ENCODE results near the gene USP9Y. TPM values are rescaled to one million over a fixed set of nuclear protein-coding genes. Genes with fewer than 3 reads are reported as not detected.

The USP9Y gene
- total RNA-seq, 2 donors from 2014 or later, result 44.1 TPM; not detected in 1

DNA sequence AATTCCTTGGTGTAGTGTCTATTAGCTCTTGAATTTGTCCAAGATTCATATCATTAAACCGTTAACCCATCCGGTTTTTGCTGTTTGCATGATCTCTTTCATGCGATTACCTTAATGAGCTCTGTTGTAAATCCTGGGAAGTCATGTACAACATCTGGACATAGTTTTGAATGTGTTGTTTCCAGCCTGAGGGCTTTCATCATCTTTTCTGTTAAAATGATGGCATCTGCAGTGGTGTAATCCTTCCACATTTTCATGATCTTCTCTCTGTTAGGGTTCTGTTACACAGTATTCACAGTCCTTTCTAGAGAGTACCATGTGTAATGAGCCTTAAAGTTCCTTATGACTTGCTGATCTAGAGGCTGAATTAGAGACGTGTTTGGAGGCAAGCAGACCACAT lies 64.9 kb downstream of the USP9Y start:
- H3K4me3 ChIP-seq (ENCODE audit: low read length), result no peak overlapping the region
- H3K4me1 ChIP-seq (ENCODE audit: control insufficient read depth, insufficient read depth, low read length), result no peaks in the 10 kb centered on the region
- peaks cover 12% of the 10 kb centered on the region for H3K9me3 ChIP-seq (ENCODE audit: control insufficient read depth, low read length)
- H3K4me3 Mint-ChIP-seq, result no peak overlapping the region
- H3K27ac ChIP-seq (ENCODE audit: low read depth, low read length), result no peak overlapping the region
- H3K27me3 ChIP-seq (ENCODE audit: control insufficient read depth, insufficient read depth, low read length, poor library complexity, severe bottlenecking), result no peaks in the 10 kb centered on the region
- no peaks in the 10 kb centered on the region for H3K9me3 Mint-ChIP-seq
- TF ChIP-seq, protein P1, sequence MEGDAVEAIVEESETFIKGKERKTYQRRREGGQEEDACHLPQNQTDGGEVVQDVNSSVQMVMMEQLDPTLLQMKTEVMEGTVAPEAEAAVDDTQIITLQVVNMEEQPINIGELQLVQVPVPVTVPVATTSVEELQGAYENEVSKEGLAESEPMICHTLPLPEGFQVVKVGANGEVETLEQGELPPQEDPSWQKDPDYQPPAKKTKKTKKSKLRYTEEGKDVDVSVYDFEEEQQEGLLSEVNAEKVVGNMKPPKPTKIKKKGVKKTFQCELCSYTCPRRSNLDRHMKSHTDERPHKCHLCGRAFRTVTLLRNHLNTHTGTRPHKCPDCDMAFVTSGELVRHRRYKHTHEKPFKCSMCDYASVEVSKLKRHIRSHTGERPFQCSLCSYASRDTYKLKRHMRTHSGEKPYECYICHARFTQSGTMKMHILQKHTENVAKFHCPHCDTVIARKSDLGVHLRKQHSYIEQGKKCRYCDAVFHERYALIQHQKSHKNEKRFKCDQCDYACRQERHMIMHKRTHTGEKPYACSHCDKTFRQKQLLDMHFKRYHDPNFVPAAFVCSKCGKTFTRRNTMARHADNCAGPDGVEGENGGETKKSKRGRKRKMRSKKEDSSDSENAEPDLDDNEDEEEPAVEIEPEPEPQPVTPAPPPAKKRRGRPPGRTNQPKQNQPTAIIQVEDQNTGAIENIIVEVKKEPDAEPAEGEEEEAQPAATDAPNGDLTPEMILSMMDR (conservative IDR thresholded peaks at IDR 0.05), result no peak
- H3K27ac Mint-ChIP-seq, result no peak overlapping the region
- H3K27me3 Mint-ChIP-seq (ENCODE audit: insufficient read depth), result no peaks in the 10 kb centered on the region
- H3K36me3 Mint-ChIP-seq (ENCODE audit: low read depth), result no peaks in the 10 kb centered on the region
- WGBS, 2 experiments (ENCODE audit: insufficient coverage in 1 of 2, insufficient read length in 1 of 2), result 88 to 95% methylated on average over 1 to 4 of the region's 4 CpGs
- DNase-seq, result no peak
- no peak overlapping the region for H3K9ac ChIP-seq (ENCODE audit: extremely low read depth, low read length, poor library complexity, severe bottlenecking)
- H3K36me3 ChIP-seq (ENCODE audit: control insufficient read depth, insufficient read depth, low read length), result peaks cover 61% of the 10 kb centered on the region
- no peaks in the 10 kb centered on the region for H3K4me1 Mint-ChIP-seq

DNA sequence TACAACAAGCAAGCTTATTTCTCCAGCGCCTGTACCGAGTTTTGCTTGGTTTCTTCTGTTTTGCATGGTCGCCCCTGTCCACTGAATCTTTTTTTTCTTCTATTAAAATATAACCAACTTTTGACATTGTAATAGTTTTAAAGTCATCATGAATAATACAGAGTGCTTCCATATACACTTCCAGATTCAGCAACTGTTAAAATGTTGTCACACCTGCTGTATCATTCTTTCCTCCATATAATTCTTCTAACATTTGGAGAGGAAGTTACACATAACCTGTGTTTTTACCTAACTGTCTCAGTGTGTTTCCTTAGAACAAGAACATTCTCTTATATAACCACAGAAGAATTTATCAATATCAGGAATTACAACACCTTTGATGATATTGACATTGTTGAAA lies 83.5 kb downstream of the USP9Y start:
- Histone ChIP-seq H3K27ac (ENCODE audit: low read depth, low read length) (no peak overlapping the region), H3K9ac (ENCODE audit: extremely low read depth, low read length, poor library complexity, severe bottlenecking) (no peak overlapping the region), H3K27me3 (ENCODE audit: control insufficient read depth, insufficient read depth, low read length, poor library complexity, severe bottlenecking) (no peaks in the 10 kb centered on the region), H3K36me3 (ENCODE audit: control insufficient read depth, insufficient read depth, low read length) (peaks cover 58% of the 10 kb centered on the region), H3K4me1 (ENCODE audit: control insufficient read depth, insufficient read depth, low read length) (no peaks in the 10 kb centered on the region), H3K9me3 (ENCODE audit: control insufficient read depth, low read length) (no peaks in the 10 kb centered on the region), H3K4me3 (ENCODE audit: low read length) (no peak overlapping the region)
- H3K9me3 Mint-ChIP-seq, result no peaks in the 10 kb centered on the region
- no peak for DNase-seq
- no peaks in the 10 kb centered on the region for H3K36me3 Mint-ChIP-seq (ENCODE audit: low read depth)
- H3K4me1 Mint-ChIP-seq, result no peaks in the 10 kb centered on the region
- TF ChIP-seq, protein P1 (conservative IDR thresholded peaks at IDR 0.05), result no peak
- WGBS, 2 experiments (ENCODE audit: insufficient coverage in 1 of 2, insufficient read length in 1 of 2), result 100% methylated on average over 2 of the region's 3 CpGs; no CpG with 5 or more reads in 1 of the 2 experiments
- no peak overlapping the region for H3K27ac Mint-ChIP-seq
- H3K27me3 Mint-ChIP-seq (ENCODE audit: insufficient read depth), result no peaks in the 10 kb centered on the region
- no peak overlapping the region for H3K4me3 Mint-ChIP-seq

DNA sequence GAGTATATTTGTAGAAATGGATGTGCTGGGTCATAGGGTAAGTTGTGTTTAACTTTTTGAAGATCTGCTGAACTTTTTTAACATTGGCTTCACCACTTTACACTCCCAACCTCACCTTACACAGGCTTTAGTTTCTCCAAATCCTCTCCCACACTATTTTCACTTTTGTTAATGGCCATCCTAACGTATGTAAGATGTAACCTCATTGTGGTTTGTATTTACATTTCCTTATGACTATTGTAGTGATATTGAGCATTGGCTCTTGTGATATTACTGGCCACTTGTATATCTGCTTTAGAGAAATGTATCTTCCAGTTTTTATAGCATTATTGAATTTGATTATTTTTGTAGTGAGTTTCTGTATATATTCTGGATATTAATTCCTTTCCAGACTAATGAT lies 93.0 kb downstream of the USP9Y start:
- H3K36me3 Mint-ChIP-seq (ENCODE audit: low read depth), result no peaks in the 10 kb centered on the region
- H3K4me3 Mint-ChIP-seq, result no peak overlapping the region
- H3K4me1 Mint-ChIP-seq, result no peaks in the 10 kb centered on the region
- no peaks in the 10 kb centered on the region for H3K9me3 Mint-ChIP-seq
- H3K9me3 ChIP-seq (ENCODE audit: control insufficient read depth, low read length), result no peaks in the 10 kb centered on the region
- H3K4me3 ChIP-seq (ENCODE audit: low read length), result no peak overlapping the region
- TF ChIP-seq, protein P1 (conservative IDR thresholded peaks at IDR 0.05), result no peak
- peaks cover 63% of the 10 kb centered on the region for H3K36me3 ChIP-seq (ENCODE audit: control insufficient read depth, insufficient read depth, low read length)
- H3K27me3 Mint-ChIP-seq (ENCODE audit: insufficient read depth), result no peaks in the 10 kb centered on the region
- DNase-seq, result no peak
- H3K27ac ChIP-seq (ENCODE audit: low read depth, low read length), result no peak overlapping the region
- no peaks in the 10 kb centered on the region for H3K4me1 ChIP-seq (ENCODE audit: control insufficient read depth, insufficient read depth, low read length)
- H3K9ac ChIP-seq (ENCODE audit: extremely low read depth, low read length, poor library complexity, severe bottlenecking), result no peak overlapping the region
- H3K27ac Mint-ChIP-seq, result no peak overlapping the region
- no peaks in the 10 kb centered on the region for H3K27me3 ChIP-seq (ENCODE audit: control insufficient read depth, insufficient read depth, low read length, poor library complexity, severe bottlenecking)
- WGBS, 2 experiments (ENCODE audit: insufficient coverage in 1 of 2, insufficient read length in 1 of 2), result 100% methylated on average over 1 of the region's 1 CpG; no CpG with 5 or more reads in 1 of the 2 experiments
